LNCaP clone FGC (cell line): ENCODE measurements around the gene EZR.

ENCODE experiments used
- DNase-seq: peaks from one replicate; pipeline ENCODE4 v3.0.0-alpha.2; 2011; ENCODE audit warnings: low read depth
- H3K4me3 ChIP-seq: 2 replicates; pipeline ENCODE4 v1.5.1; 2011; ENCODE audit warnings: mild to moderate bottlenecking, low read depth, low read length, control low read depth
- CTCF ChIP-seq: IDR thresholded peaks from 2 replicates; pipeline ENCODE4 v1.5.1; 2012; ENCODE audit warnings: mild to moderate bottlenecking; ENCODE audit not compliant: control insufficient read depth, insufficient read depth; ENCODE audit errors: extremely low read depth

Gene EZR

GRCh38 chr6:158729906-158730540 is 89.1 kb downstream of the EZR start:
- H3K4me3 ChIP-seq, result no peak overlapping the region
- no peak for DNase-seq
- TF ChIP-seq CTCF, result no peak

- no peak for TF ChIP-seq CTCF
- no peak for DNase-seq
- no peak overlapping the region for H3K4me3 ChIP-seq
Measured at GRCh38 chr6:158725704-158726103, 93.5 kb downstream of the EZR start.

- DNase-seq, result no peak
- H3K4me3 ChIP-seq, result no peak overlapping the region
- no peak for TF ChIP-seq CTCF
Measured at GRCh38 chr6:158722176-158722729, 96.9 kb downstream of the EZR start.

GRCh38 chr6:158718461-158719046 is 100.6 kb downstream of the EZR start:
- H3K4me3 ChIP-seq, result no peak overlapping the region
- DNase-seq, result no peak
- peak; percentile 22; the same call in 1 of the 2 replicates for TF ChIP-seq CTCF

GRCh38 chr6:158717341-158718330 is 101.5 kb downstream of the EZR start:
- no peak for TF ChIP-seq CTCF
- no peak for DNase-seq
- no peak overlapping the region for H3K4me3 ChIP-seq
